GM19035 (cell line): Measurements from ENCODE around the gene RALGAPB.
"Not testable (repeated sequence)": the region's sequence is repeated elsewhere in the genome, so short reads cannot be mapped to it uniquely, and the experiment has no call there.

Source experiments
- ATAC-seq: cut with Tn5 transposase; IDR thresholded peaks from one replicate; pipeline ENCODE4 v1.9.1; 2021; ENCODE audit not compliant: unreplicated experiment

Gene RALGAPB

DNA sequence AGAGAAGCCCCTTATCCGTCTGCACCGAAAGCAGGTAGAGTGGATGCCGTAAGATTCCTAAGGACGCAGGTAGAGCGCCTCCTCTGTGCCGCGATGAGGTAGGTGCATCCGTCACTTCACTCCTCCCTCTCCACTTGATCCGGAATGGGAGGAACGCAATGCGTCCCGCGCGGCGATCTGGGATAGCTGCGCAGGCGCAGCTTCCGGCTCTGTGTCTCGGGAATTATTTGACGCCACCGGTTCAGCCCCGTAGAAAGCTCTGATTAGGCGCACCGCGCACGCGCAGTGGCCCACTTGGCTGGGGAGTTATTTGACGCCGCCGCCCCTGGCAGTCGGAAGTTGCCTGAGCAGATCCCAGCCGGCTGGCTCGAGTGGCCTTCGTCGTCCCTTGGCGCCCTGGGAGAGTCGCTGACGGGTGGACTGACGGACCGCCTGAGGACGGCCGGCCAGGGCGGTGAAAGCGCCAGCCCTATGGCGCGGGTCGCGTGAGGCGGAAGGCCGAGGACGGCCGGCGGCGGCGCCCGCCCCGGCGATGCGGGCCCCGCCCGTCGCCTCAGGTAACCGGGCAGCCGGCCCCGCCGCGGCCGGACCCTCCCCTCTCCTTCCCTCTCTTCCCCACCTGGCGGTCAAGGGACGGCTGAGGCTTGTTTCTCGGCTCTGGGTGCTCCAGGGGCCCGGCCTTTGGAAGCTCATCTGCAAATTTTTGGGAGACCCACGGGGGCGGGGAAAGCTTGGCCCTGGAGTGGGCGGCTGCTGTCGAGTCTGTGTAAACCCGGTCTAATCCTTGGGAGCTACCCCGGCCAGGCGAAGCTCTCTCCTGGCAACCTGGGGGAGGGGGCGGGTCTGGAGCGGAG, at the start of gene RALGAPB:
Gene RALGAPB (plus strand): TSS at position 331 of the 854 bp plus-strand sequence. CDS start 15,590 bp downstream, outside the sequence.
- ATAC-seq, result peak; percentile 95

DNA sequence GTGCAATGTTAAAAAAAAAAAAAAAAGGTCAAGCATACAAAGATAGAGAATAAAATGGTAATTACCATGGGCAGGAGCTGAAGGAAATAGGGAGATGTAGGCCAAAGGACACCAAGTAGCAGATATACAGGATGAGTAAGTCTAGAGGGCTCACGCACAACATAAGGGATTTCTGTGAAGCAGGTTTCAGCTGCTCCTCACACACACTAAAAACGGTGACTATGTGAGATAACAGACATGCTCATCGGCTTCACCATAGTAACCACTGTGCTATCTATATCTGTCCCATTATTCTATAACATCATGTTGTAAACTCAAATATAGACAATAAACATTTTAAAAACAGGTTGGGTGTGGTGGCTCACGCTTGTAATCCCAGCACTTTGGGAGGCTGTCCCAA, 49.1 kb upstream of the RALGAPB start:
- no peak for ATAC-seq

DNA sequence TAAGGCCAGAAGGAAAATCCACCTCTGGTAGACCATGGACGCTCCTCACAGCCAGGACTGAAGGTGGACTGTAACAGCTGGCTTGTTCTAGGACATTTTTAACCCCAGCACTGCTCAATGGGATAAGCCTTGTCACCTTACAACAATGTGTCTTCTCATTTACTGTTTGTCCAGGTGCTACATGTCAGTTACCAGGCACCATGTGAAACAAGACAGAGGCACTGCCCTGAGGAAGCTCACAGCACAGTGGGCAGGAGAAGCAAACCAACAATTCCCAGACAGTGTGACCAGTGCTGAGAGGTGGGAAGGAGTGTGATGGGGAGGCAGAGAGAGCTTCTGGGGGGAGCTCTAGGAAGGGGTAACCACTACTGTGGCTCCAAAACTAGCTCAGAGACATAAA, 48.2 kb upstream of the RALGAPB start:
- ATAC-seq, result no peak

DNA sequence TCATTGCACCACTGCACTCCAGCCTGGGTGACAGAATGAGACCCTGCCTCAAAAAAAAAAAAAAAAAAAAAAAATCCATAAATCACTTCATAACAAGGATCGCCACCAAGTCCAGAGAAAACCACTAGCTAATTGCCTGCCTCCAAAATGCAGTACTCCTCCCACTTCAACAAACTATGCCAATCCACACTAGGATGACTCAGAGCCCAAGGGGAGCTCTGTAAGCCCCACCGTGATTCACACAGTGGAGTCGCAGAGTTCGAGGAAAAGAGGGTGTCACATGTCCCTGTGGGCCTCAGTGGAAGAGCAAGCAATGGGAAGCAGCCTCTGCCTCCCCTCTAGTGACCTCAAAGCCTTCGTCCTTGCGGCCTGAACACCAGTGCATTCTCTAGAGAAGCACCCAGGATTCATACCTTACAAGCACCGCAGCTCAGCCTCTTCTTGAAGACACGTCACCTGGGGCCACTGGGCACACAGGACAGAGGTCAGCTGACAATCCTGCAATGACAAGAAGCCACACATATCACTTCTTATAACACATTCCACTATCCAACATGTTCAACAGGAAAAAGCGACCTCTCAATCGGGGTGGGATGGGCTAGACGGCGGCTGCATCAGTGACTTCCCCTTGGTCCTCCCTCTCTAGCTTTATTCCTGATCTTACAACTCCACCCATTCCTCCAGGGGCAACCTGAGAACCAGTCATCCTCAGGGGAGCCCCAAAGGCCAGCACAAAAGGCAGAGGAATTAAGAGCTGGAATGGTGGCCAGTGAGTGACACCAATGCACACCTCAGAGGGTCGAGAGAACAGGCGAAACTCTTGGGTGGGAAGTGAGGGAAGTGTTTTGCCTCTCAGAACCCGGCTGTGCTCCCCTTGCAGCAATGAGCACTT, 46.4 kb upstream of the RALGAPB start:
- ATAC-seq, result no peak

DNA sequence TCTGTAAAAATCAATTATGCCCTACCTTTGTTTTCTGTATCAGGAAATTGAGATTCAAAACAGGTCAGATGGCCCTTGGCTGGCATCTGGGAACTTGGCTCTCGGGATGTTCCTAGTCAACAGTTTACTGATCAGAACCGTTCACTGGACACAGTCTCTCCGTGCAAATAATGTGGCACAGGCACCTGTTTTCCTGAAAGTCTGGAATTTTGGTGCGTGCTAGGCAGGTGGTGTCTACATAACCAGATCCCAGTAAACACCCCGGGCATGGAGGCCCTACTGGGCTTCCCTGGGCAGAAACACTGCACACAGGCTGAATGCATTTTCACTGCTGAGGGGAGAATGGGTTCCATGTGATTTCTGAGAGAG, 45.0 kb upstream of the RALGAPB start:
- no peak for ATAC-seq

DNA sequence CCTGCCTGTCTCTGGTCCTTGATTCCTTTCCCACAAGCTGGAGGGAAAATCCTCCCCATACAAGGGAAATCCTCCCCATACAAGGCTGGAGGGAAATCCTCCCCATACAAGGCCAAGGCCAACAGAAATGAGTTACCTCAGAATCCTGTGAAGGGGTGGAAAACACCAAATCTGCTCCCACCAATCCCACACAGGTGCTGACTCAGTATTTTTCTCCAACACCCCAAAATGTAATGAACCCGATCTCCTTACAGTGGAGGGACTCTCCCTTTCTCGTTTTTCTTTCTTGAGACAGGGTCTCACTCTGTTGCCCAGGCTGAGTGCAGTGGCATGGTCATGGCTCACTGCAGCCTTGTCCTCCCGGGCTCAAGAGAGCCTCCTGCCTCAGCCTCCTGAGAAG, 43.8 kb upstream of the RALGAPB start:
- no peak for ATAC-seq

DNA sequence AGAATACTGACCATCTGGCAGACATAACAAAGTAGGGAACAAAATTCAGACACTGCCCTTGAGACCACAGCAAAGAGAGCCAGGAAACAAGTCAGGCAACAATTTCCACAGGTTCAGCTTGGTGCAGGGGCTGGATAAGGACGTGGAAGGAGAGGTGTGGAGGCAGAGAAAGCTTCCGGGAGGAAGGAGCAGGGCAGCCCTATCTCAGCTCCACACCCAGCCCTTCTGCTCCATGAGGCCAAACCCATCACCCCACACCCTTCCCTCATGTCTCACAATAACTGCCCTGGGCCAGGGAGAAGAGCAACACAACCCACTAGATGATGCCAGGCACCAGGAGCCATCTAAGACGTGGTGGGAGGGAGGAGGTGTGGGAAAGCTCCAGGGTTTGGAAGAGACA, 43.3 kb upstream of the RALGAPB start:
- no peak for ATAC-seq

DNA sequence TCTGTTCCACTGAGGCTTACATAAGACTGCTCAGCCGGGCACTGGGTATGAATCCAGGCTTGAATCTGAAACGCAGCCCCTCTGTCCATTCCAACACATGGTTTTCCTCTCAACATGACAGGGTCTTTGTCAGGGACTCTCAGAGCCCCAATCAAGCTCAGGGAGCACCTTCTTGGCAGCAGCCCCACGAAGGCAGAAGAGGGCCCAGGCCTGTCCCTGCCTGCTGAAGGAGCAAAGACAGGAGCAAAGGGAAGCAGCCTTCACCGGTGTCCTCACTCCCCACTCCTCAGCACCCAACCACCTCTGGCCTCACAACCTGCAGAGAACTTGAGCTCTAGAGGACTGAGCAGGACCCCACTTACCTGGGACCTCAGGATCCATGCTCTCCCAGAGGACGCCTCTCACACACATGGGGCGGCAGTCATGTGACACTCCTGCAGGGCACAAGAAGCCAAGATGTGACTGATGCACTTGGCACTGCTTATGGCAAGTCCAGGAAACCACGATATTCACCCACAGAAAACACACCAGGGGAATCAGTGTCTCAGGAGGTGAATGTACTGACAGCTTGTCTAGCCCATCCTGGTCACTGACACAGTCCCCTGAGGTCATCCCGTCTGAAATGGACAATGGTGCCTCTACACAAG, 41.8 kb upstream of the RALGAPB start:
- ATAC-seq, result no peak

DNA sequence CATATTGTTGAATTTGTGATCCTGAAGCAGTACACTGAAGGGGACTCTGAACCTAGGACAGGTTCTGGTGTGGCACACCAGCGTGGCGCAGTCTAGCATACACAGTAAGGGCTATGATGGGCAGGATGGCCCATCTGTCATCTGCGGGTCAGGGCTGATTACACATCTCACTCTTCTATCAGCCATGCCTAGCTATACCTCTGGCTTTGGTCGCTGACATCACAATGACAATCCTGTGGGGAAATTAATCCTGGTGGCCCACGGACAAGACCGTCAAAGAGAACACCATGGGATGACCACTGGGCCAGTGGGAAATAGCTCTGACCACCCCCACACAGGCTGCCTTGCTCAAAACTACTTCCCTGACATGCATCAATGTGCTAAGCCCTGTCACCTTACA, 40.4 kb upstream of the RALGAPB start:
- ATAC-seq, result no peak

DNA sequence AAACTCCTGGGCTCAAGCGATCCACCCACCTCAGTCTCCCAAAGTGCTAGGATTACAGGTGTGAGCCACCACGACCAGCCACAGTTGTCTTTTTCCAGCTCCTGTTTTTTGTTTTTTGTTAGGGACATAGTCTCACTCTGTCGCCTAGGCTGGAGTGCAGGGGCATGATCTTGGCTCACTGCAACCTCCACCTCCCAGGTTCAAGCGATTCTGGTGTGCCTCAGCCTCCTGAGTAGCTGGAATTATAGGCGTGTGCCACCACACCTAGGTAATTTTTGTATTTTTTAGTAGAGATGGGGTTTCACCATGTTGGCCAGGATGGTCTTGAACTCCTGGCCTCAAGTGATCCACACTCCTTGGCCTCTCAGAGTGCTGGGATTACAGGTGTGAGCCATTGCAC, 39.8 kb upstream of the RALGAPB start:
- ATAC-seq, result not testable (repeated sequence)

DNA sequence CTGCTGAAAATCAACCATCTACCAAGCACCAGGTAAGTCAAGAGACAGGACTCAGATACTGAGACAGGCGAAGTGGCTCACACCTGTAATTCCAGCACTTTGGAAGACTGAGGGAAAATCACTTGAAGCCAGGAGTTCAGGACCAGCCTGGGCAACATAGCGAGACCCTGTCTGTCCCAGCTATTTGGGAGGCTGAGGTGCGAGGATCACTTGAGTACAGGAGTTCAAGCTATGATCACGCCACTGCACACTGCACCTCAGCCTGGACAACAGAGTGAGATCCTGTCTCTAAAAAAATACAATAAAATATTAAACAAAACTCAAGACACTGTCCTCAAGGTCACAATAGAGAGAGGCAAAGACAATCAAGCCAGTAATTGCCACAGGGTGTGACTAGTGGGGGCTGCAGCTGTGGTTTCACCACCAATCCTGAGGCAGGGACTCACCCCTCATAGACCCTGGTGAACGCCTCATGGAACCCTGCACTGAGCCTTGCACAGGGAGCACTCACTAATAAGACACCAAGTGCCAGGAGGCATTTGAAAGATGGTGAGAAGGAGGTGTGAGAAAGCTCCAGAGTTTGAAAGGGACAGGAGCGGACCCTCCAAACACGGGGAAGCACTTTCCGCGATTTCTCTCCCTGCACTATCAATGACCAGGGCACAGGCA, 39.2 kb upstream of the RALGAPB start:
- no peak for ATAC-seq

DNA sequence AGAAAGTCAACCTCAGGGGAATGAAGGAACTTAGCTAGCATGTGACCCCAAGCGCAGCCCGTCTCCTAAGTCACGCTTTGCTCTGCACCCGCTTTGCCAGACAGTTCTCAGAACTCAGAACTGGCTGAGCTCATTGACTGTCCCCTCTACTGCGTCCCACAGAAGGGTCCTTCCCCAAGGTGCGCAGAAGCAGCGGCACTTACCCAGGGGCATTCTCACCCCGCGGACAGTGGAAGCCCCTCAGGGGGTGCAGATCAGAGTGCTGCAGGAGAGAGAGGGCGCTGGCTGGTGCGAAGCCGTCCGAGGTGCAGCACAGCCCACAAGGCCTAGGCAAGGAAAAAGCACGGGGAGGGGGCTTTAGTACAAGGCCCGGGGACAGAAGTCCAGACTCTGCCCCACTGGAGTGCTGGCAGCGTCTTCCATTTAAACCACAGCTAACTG, 38.3 kb upstream of the RALGAPB start:
- peak; percentile 21 for ATAC-seq

DNA sequence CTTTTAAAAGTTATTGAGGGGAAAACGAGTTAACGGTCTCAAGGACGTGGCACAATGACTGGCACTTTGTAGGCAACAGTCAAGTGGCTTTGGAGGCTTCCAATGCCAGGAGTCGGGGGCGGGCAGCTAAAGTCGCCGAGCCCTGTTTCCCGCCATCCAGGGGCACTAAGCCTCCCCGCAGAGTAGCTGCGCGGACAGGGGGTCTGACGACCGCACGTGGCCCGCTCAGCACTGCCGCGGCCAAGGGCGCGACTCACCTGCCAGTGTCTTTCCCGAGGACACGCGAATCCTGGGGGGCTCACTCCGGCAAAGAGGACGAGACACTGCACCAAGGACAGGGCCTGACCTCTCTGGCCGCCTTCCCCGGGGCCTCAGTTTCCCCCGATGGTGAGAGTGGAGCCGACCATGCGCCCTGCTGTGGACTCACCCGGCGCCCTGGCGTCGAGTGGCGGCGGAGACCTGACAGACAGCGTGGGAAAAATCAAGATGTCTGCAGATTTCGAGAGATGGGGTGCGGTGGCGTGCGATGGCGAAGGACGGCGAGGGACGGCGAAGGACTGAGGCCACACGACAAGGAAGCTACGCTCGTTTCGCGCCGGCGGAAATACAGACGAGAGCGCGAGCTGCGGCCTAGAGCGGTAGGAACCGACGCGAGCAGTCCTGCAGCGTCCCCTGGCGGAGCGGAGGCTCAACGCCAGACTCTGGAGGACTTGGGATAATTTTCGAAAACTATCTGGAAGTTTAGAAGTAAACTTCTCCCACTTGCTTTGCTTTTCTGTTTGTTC, 37.7 kb upstream of the RALGAPB start, which contains the start of gene SNHG17:
Gene SNHG17 (minus strand): TSS at position 559 of the 785 bp plus-strand sequence.
- peak; percentile 70 for ATAC-seq

DNA sequence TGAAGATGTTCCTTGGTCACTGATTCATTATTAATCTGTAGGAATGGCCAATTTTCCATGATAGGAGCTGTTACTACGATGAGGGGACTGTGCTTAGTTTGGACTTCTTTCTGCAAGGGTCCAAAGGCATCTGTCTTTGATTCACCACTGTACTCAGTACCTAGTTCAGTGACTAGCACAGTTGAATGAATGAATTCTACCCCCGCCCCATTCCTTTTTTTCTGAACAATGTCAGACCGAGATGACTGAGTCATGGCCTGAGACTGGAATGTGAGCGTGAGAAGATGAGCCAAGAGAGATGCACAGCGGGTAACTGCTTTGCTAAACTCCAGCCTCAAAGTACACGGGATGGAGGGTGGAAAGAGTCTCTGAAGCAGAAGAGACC, 37.1 kb upstream of the RALGAPB start:
- ATAC-seq, result no peak

DNA sequence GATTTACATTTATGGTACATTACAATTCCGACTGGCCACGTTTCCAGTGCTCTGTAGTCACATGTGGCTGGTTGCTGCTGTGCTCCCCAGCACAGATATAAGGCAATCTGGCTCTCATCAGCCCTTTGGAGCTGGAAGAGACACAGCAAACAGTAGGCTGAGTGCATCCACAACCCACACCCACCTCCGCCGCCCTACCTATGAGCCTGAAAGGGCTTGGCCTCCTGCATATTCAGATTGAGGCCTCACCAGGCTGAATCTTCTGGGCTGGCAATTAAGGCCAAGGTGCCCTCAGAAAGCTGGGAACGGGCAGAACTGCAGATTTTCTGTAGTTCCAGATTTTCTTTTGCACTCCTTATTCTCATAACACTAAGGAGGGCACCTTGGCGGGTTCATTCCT, 34.8 kb upstream of the RALGAPB start:
- no peak for ATAC-seq

DNA sequence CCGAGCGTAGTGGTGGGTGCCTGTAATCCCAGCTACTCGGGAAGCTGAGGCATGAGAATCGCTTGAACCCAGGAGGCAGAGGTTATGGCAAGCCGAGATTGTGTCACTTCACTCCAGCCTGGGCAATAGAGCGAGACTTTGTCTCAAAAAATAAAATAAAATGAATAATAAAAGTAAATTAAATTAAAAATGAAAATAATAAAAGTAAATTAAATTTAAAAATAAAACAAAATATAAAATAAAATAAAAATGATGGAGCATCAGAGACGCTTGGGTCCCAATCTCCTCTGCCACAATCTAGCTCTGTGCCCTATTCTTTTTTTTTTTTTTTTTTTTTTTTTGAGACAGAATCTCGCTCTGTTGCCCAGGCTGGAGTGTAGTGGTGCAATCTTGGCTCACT, 31.5 kb upstream of the RALGAPB start:
- not testable (repeated sequence) for ATAC-seq

DNA sequence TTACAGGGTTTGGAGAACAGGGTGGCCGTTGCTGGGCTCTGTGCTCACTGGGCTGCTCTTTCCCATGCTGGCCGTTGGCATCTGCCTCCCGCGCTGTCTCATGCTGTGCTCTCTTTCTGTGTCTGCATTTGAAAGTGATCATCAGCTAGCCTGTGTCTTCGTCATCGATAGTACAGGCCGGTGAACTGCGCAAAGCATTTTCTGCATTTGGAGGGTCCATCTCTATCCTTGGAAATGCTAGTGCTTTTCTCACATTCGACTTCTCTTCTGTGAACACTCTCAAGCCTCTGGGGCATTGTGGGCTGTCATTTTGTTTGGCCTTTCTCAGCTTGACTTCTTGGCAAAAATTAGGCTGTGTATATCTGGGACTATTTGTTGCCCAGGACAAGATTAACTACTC, 30.7 kb upstream of the RALGAPB start:
- no peak for ATAC-seq

DNA sequence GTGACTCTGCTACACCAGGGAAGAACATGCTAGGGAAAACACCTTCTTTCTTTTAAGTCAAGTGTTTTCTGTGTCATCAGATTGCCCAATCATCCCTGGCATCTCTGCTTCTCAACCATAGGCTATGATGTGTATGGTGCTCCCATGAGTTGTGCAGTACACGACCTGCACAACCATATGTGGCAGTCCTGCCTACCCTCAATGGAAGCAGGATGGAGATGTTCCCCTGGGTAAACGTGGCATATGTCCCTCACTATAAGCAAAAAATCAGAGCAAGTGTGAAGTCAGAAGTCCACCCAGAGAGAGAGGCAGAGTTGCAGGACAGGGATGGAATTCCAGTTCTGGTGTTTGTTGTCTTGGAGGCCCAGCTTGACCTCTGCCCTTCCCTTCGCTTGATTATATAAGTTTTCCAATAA, 27.3 kb upstream of the RALGAPB start:
- no peak for ATAC-seq

DNA sequence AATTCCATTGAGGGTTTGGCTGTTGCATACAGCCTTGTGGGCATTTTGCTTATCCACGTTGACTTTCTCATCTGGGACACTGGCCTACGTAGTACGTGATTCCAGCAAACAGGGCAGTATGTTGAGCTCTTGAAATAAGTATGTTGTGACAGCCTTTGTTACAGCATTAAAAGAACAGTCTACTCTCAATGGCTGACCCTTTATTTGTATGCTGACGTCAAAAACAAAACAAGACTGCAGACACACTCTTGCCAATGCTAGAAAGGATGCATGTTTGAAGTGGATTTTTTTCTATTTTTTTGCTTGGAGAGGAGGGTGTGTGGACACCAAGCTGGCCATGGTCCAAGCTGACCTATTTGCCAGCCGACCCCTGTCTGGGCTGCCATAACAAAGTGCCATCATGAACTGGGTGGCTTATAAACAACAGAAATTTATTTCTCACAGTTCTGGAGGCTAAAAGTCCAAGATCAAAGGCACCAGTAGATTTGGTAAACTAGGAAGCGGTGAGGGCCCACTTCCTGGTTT, 26.7 kb upstream of the RALGAPB start:
- ATAC-seq, result no peak
